Measurements from ENCODE around the gene ZAR1L. TPM values are rescaled to one million over a fixed set of nuclear protein-coding genes. Genes with fewer than 3 reads are reported as not detected.
A peak's percentile ranks its signal among the peaks of the same experiment; 100 is the strongest.

The ZAR1L gene
- total and polyA plus RNA-seq, 5 donors from 2014 or later, result 0.16 TPM; not detected in 4

DNA sequence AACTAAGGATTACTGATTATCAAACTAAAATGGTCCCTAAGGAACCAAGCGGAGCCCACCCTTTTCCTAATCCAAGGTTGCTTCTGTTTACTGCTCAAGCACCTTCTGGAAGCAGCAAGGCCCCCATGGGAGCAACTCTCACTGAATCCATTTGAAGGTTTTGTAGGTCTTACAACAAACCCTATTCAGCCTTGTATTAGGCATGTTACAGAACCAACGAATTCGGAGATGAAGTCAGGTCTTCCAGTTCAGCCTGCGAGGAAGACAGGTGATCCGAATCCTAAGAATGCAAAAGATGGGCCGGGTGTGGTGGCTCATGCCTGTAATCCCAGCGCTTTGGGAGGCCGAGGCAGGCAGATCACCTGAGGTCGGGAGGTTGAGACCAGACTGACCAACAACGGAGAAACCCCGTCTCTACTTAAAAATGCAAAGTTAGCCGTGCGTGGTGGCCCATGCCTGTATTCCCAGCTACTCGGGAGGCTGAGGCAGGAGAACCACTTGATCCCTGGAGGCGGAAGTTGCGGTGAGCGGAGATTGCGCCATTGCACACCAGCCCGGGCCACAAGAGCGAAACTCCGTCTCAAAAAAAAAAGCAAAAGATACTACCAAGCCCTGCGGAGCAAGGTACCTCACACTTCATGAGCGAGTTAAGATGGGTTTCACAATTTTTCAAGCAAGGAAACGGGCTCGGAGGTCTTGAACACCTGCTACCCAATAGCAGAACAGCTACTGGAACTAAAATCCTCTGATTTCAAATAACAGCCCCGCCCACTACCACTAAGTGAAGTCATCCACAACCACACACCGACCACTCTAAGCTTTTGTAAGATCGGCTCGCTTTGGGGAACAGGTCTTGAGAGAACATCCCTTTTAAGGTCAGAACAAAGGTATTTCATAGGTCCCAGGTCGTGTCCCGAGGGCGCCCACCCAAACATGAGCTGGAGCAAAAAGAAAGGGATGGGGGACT lies 609 bp downstream of the ZAR1L start:
- H3K27ac ChIP-seq (ENCODE audit: insufficient read depth, low read length, poor library complexity, severe bottlenecking), result peak overlapping the region; percentile 98
- H3K27me3 Mint-ChIP-seq, result no peaks in the 10 kb centered on the region
- H3K4me1 Mint-ChIP-seq, result peaks cover 6 to 39% (median 17%) of the 10 kb centered on the region in 4 donors
- peak overlapping the region; percentile 95 for H3K4me3 ChIP-seq (ENCODE audit: low read depth, low read length)
- DNase-seq (peak; percentile 43 to 73 (median 68)), ATAC-seq (ENCODE audit: low read depth in 2 of 2) (peak; percentile 54 to 59)
- H3K9me3 ChIP-seq (ENCODE audit: control insufficient read depth in 2 of 2, low read length in 2 of 2), result no peaks in the 10 kb centered on the region
- H3K36me3 ChIP-seq (ENCODE audit: control insufficient read depth, insufficient read depth, low read length), result no peaks in the 10 kb centered on the region
- H3K4me3 Mint-ChIP-seq, result peak overlapping the region; percentile 89 to 99 (median 96)
- peak overlapping the region; percentile 98 to 100 (median 99) for H3K27ac Mint-ChIP-seq
- no peaks in the 10 kb centered on the region for H3K9me3 Mint-ChIP-seq
- no peaks in the 10 kb centered on the region for H3K27me3 ChIP-seq (ENCODE audit: control insufficient read depth, insufficient read depth, low read length)
- H3K36me3 Mint-ChIP-seq, result peaks cover 4% of the 10 kb centered on the region
- peaks cover 10% of the 10 kb centered on the region for H3K4me1 ChIP-seq (ENCODE audit: control insufficient read depth, insufficient read depth, low read length, poor library complexity, severe bottlenecking)

- no peaks in the 10 kb centered on the region for H3K9me3 ChIP-seq (ENCODE audit: control insufficient read depth in 2 of 2, low read length in 2 of 2)
These were observed 3.8 kb downstream of the ZAR1L start for GRCh38 chr13:32311188-32311897.

GRCh38 chr13:32310134-32310706 lies 4.9 kb downstream of the ZAR1L start:
- Histone ChIP-seq H3K27me3 (ENCODE audit: control insufficient read depth, insufficient read depth, low read length) (peaks cover 4% of the 10 kb centered on the region), H3K9me3 (ENCODE audit: control insufficient read depth in 2 of 2, low read length in 2 of 2) (no peaks in the 10 kb centered on the region), H3K27ac (ENCODE audit: insufficient read depth, low read length, poor library complexity, severe bottlenecking) (no peak overlapping the region), H3K4me1 (ENCODE audit: control insufficient read depth, insufficient read depth, low read length, poor library complexity, severe bottlenecking) (peaks cover 6% of the 10 kb centered on the region), H3K36me3 (ENCODE audit: control insufficient read depth, insufficient read depth, low read length) (no peaks in the 10 kb centered on the region), H3K4me3 (ENCODE audit: low read depth, low read length) (peak overlapping the region; percentile 22)
- no peaks in the 10 kb centered on the region for H3K9me3 Mint-ChIP-seq
- H3K4me1 Mint-ChIP-seq, result peaks cover 0 to 22% (median 12%) of the 10 kb centered on the region in 4 donors
- peaks cover 13% of the 10 kb centered on the region for H3K27me3 Mint-ChIP-seq
- peak overlapping the region in 1 of 4 donors; percentile 73 for H3K4me3 Mint-ChIP-seq
- DNase-seq (peak in 2 of 3 donors; percentile 44 to 69), ATAC-seq (ENCODE audit: low read depth in 2 of 2) (peak; percentile 52 to 57)
- H3K36me3 Mint-ChIP-seq, result no peaks in the 10 kb centered on the region
- no peak overlapping the region for H3K27ac Mint-ChIP-seq

More at GRCh38 chr13:32311188-32311897, 3.8 kb downstream of the ZAR1L start:
- Histone ChIP-seq H3K4me3 (ENCODE audit: low read depth, low read length) (no peak overlapping the region), H3K27me3 (ENCODE audit: control insufficient read depth, insufficient read depth, low read length) (peaks cover under 1% of the 10 kb centered on the region), H3K27ac (ENCODE audit: insufficient read depth, low read length, poor library complexity, severe bottlenecking) (no peak overlapping the region), H3K4me1 (ENCODE audit: control insufficient read depth, insufficient read depth, low read length, poor library complexity, severe bottlenecking) (peaks cover 10% of the 10 kb centered on the region), H3K36me3 (ENCODE audit: control insufficient read depth, insufficient read depth, low read length) (no peaks in the 10 kb centered on the region)
- no peak for DNase-seq
- Mint-ChIP-seq H3K4me1 (peaks cover 0 to 30% (median 16%) of the 10 kb centered on the region in 4 donors), H3K4me3 (no peak overlapping the region), H3K27ac (peak overlapping the region in 1 of 3 donors; percentile 48), H3K27me3 (peaks cover 7% of the 10 kb centered on the region), H3K36me3 (no peaks in the 10 kb centered on the region), H3K9me3 (no peaks in the 10 kb centered on the region)
- no peak for ATAC-seq (ENCODE audit: low read depth in 2 of 2)

- H3K27ac Mint-ChIP-seq, result no peak overlapping the region
- Histone ChIP-seq H3K27me3 (ENCODE audit: control insufficient read depth, insufficient read depth, low read length) (peaks cover 4% of the 10 kb centered on the region), H3K4me3 (ENCODE audit: low read depth, low read length) (peak overlapping the region; percentile 22), H3K27ac (ENCODE audit: insufficient read depth, low read length, poor library complexity, severe bottlenecking) (no peak overlapping the region), H3K36me3 (ENCODE audit: control insufficient read depth, insufficient read depth, low read length) (no peaks in the 10 kb centered on the region), H3K4me1 (ENCODE audit: control insufficient read depth, insufficient read depth, low read length, poor library complexity, severe bottlenecking) (no peaks in the 10 kb centered on the region), H3K9me3 (ENCODE audit: control insufficient read depth in 2 of 2, low read length in 2 of 2) (no peaks in the 10 kb centered on the region)
- ATAC-seq (ENCODE audit: low read depth in 2 of 2), result no peak
- peaks cover 0 to 15% (median 9%) of the 10 kb centered on the region in 4 donors for H3K4me1 Mint-ChIP-seq
- no peak overlapping the region for H3K4me3 Mint-ChIP-seq
- H3K36me3 Mint-ChIP-seq, result no peaks in the 10 kb centered on the region
- peaks cover 13% of the 10 kb centered on the region for H3K27me3 Mint-ChIP-seq
- DNase-seq, result no peak
- no peaks in the 10 kb centered on the region for H3K9me3 Mint-ChIP-seq
These were observed 5.6 kb downstream of the ZAR1L start for GRCh38 chr13:32309312-32310133.

DNA sequence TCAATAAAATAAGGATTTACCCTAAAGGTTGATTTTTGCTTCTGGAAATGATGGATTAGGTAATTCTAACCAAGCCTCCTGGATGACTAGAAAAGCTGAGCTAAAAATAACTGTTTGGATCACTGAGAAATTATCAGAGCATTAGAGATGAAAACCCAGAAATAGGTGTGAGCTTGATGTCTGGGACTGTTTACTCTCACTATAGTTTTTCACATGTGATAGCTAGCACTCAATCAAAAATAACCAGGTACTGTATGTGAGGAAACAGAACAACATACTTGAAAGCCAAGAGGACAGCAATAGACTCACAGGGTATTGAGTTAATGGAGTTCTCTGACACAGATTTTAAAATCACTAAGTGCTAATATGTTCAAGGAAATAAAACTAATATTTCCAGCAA lies 9.5 kb downstream of the ZAR1L start:
- Histone ChIP-seq H3K4me3 (ENCODE audit: low read depth, low read length) (no peak overlapping the region), H3K36me3 (ENCODE audit: control insufficient read depth, insufficient read depth, low read length) (no peaks in the 10 kb centered on the region), H3K9me3 (ENCODE audit: control insufficient read depth in 2 of 2, low read length in 2 of 2) (no peaks in the 10 kb centered on the region), H3K27me3 (ENCODE audit: control insufficient read depth, insufficient read depth, low read length) (peaks cover 14% of the 10 kb centered on the region), H3K27ac (ENCODE audit: insufficient read depth, low read length, poor library complexity, severe bottlenecking) (no peak overlapping the region), H3K4me1 (ENCODE audit: control insufficient read depth, insufficient read depth, low read length, poor library complexity, severe bottlenecking) (no peaks in the 10 kb centered on the region)
- Mint-ChIP-seq H3K36me3 (no peaks in the 10 kb centered on the region), H3K27ac (no peak overlapping the region), H3K27me3 (peaks cover 13% of the 10 kb centered on the region), H3K4me3 (no peak overlapping the region), H3K9me3 (no peaks in the 10 kb centered on the region), H3K4me1 (peaks cover 0 to 13% (median 7%) of the 10 kb centered on the region in 4 donors)
- ATAC-seq (ENCODE audit: low read depth in 2 of 2) (no peak), DNase-seq (no peak)

DNA sequence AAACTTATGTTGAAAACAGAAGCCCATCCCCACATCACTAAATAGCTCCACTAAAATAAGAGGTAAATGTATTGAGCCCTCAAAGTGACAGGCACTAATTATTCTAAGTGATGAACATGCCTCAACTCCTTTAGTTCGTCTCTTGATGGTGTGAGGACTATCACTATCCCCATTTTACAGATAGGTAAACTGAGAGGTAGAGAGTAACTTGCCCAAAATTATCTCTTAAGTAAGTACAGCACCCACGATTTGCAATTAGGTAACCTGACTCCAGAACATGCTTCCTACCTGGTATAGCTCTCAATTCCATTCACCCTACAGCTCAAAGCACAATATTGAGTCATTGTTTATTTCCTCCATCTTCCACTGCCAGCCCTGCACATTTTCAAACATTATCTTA lies 12.7 kb downstream of the ZAR1L start:
- no peak overlapping the region for H3K27ac Mint-ChIP-seq
- no peaks in the 10 kb centered on the region for H3K4me1 ChIP-seq (ENCODE audit: control insufficient read depth, insufficient read depth, low read length, poor library complexity, severe bottlenecking)
- peaks cover 23% of the 10 kb centered on the region for H3K27me3 Mint-ChIP-seq
- no peaks in the 10 kb centered on the region for H3K9me3 ChIP-seq (ENCODE audit: control insufficient read depth in 2 of 2, low read length in 2 of 2)
- no peak for DNase-seq
- H3K9me3 Mint-ChIP-seq, result no peaks in the 10 kb centered on the region
- peaks cover 30% of the 10 kb centered on the region for H3K27me3 ChIP-seq (ENCODE audit: control insufficient read depth, insufficient read depth, low read length)
- no peak overlapping the region for H3K27ac ChIP-seq (ENCODE audit: insufficient read depth, low read length, poor library complexity, severe bottlenecking)
- H3K4me3 Mint-ChIP-seq, result no peak overlapping the region
- no peaks in the 10 kb centered on the region for H3K4me1 Mint-ChIP-seq
- H3K36me3 ChIP-seq (ENCODE audit: control insufficient read depth, insufficient read depth, low read length), result no peaks in the 10 kb centered on the region
- ATAC-seq (ENCODE audit: low read depth in 2 of 2), result no peak
- H3K36me3 Mint-ChIP-seq, result no peaks in the 10 kb centered on the region
- H3K4me3 ChIP-seq (ENCODE audit: low read depth, low read length), result no peak overlapping the region

DNA sequence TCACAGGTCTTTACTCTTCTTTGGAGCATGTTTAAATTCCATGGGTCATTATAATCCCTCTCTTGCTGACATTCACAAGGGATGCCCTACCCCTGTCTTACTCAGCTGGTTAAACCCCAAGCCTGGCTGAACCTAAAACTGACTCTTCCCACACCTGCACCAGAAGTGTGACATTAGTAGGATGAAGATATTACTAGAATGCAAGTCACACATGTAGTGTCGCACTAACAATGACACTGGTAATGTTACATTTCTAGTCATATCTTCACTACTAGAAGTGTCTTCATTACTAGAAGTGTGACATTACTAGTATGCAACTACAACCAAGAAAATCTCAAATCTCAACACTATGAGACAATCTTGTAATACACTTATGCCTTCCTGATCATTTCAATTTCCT lies 14.2 kb downstream of the ZAR1L start:
- Mint-ChIP-seq H3K27ac (no peak overlapping the region), H3K27me3 (peaks cover 29% of the 10 kb centered on the region), H3K4me1 (no peaks in the 10 kb centered on the region), H3K36me3 (no peaks in the 10 kb centered on the region), H3K9me3 (no peaks in the 10 kb centered on the region), H3K4me3 (no peak overlapping the region)
- H3K4me3 ChIP-seq (ENCODE audit: low read depth, low read length), result no peak overlapping the region
- no peaks in the 10 kb centered on the region for H3K9me3 ChIP-seq (ENCODE audit: control insufficient read depth in 2 of 2, low read length in 2 of 2)
- H3K4me1 ChIP-seq (ENCODE audit: control insufficient read depth, insufficient read depth, low read length, poor library complexity, severe bottlenecking), result no peaks in the 10 kb centered on the region
- peaks cover 35% of the 10 kb centered on the region for H3K27me3 ChIP-seq (ENCODE audit: control insufficient read depth, insufficient read depth, low read length)
- no peaks in the 10 kb centered on the region for H3K36me3 ChIP-seq (ENCODE audit: control insufficient read depth, insufficient read depth, low read length)
- no peak for ATAC-seq (ENCODE audit: low read depth in 2 of 2)
- H3K27ac ChIP-seq (ENCODE audit: insufficient read depth, low read length, poor library complexity, severe bottlenecking), result no peak overlapping the region
- no peak for DNase-seq

Measured in CD4-positive, CD25-positive, alpha-beta regulatory T cell (primary cell).